ENCODE measurements around the gene FOXP1. TPM values are rescaled to one million over a fixed set of nuclear protein-coding genes. Genes with fewer than 3 reads are reported as not detected.

The FOXP1 gene
- total RNA-seq, 1 donor from 2014 or later, result 27.3 TPM

GRCh38 chr3:71094658-71095209 lies 488.8 kb downstream of the FOXP1 start:
- H3K79me2 ChIP-seq (ENCODE audit: low read depth), result no peaks in the 10 kb centered on the region
- H3K27ac Mint-ChIP-seq, result no peak overlapping the region
- TF ChIP-seq CTCF (IDR thresholded peaks at IDR 0.05) (no peak), EZH2phosphoT487 (IDR thresholded peaks at IDR 0.05) (no peak), EZH2 (IDR thresholded peaks at IDR 0.05) (no peak)
- no peak overlapping the region for H2AFZ ChIP-seq (replicated peaks)
- no peaks in the 10 kb centered on the region for H3K27me3 Mint-ChIP-seq (ENCODE audit: insufficient read depth, low read depth)
- H3K4me1 ChIP-seq, result no peaks in the 10 kb centered on the region
- no peaks in the 10 kb centered on the region for H3K9me3 ChIP-seq (ENCODE audit: low read depth)
- no peak overlapping the region for H3K4me3 ChIP-seq
- no peak overlapping the region for H3K9ac ChIP-seq
- H3F3A ChIP-seq (ENCODE audit: low read depth), result no peaks in the 10 kb centered on the region
- no peaks in the 10 kb centered on the region for H4K20me1 ChIP-seq (ENCODE audit: low read depth)
- H3K27me3 ChIP-seq, result no peaks in the 10 kb centered on the region
- no peak overlapping the region for H3K4me3 Mint-ChIP-seq
- H3K36me3 ChIP-seq, result no peaks in the 10 kb centered on the region
- no peak for DNase-seq (ENCODE audit: low spot score)
- H3K4me1 Mint-ChIP-seq, result no peaks in the 10 kb centered on the region
- H3K36me3 Mint-ChIP-seq, result peaks cover 4% of the 10 kb centered on the region
- no peak overlapping the region for H3K4me2 ChIP-seq
- no peak overlapping the region for H3K27ac ChIP-seq
- H3K9me3 Mint-ChIP-seq, result no peaks in the 10 kb centered on the region

GRCh38 chr3:71092665-71093064 lies 490.9 kb downstream of the FOXP1 start:
- no peak overlapping the region for H3K4me2 ChIP-seq
- Mint-ChIP-seq H3K4me1 (no peaks in the 10 kb centered on the region), H3K36me3 (peaks cover 4% of the 10 kb centered on the region), H3K27ac (no peak overlapping the region), H3K27me3 (ENCODE audit: insufficient read depth, low read depth) (peaks cover 2% of the 10 kb centered on the region), H3K9me3 (no peaks in the 10 kb centered on the region), H3K4me3 (no peak overlapping the region)
- peaks cover under 1% of the 10 kb centered on the region for H3K4me1 ChIP-seq
- no peaks in the 10 kb centered on the region for H3K27me3 ChIP-seq
- no peaks in the 10 kb centered on the region for H4K20me1 ChIP-seq (ENCODE audit: low read depth)
- H3K4me3 ChIP-seq, result no peak overlapping the region
- no peaks in the 10 kb centered on the region for H3F3A ChIP-seq (ENCODE audit: low read depth)
- no peak for DNase-seq (ENCODE audit: low spot score)
- no peak overlapping the region for H3K27ac ChIP-seq
- no peaks in the 10 kb centered on the region for H3K9me3 ChIP-seq (ENCODE audit: low read depth)
- no peak for TF ChIP-seq EZH2 (IDR thresholded peaks at IDR 0.05)
- TF ChIP-seq EZH2phosphoT487 (IDR thresholded peaks at IDR 0.05), result no peak
- TF ChIP-seq CTCF (IDR thresholded peaks at IDR 0.05), result no peak
- no peak overlapping the region for H2AFZ ChIP-seq (replicated peaks)
- no peak overlapping the region for H3K9ac ChIP-seq
- H3K36me3 ChIP-seq, result no peaks in the 10 kb centered on the region
- no peaks in the 10 kb centered on the region for H3K79me2 ChIP-seq (ENCODE audit: low read depth)

- Histone ChIP-seq H3F3A (ENCODE audit: low read depth) (no peaks in the 10 kb centered on the region), H4K20me1 (ENCODE audit: low read depth) (no peaks in the 10 kb centered on the region), H3K27ac (no peak overlapping the region), H3K4me1 (peaks cover 8% of the 10 kb centered on the region), H3K9ac (no peak overlapping the region), H3K4me2 (no peak overlapping the region), H3K9me3 (ENCODE audit: low read depth) (no peaks in the 10 kb centered on the region), H3K79me2 (ENCODE audit: low read depth) (no peaks in the 10 kb centered on the region), H3K27me3 (no peaks in the 10 kb centered on the region), H3K4me3 (no peak overlapping the region), H2AFZ (replicated peaks) (no peak overlapping the region), H3K36me3 (no peaks in the 10 kb centered on the region)
- Mint-ChIP-seq H3K4me1 (no peaks in the 10 kb centered on the region), H3K36me3 (peaks cover 4% of the 10 kb centered on the region), H3K27ac (no peak overlapping the region), H3K27me3 (ENCODE audit: insufficient read depth, low read depth) (peaks cover 2% of the 10 kb centered on the region), H3K9me3 (no peaks in the 10 kb centered on the region), H3K4me3 (no peak overlapping the region)
- no peak for TF ChIP-seq EZH2 (IDR thresholded peaks at IDR 0.05)
- TF ChIP-seq EZH2phosphoT487 (IDR thresholded peaks at IDR 0.05), result no peak
- TF ChIP-seq CTCF (IDR thresholded peaks at IDR 0.05), result no peak
- DNase-seq (ENCODE audit: low spot score), result no peak
Measured at GRCh38 chr3:71090207-71090606, 493.3 kb downstream of the FOXP1 start.

Data from neural progenitor cell (in vitro differentiated cells).